Activated T-helper 17 cell treated with anti-CD3 and anti-CD28 coated beads, Interleukin-2, amount 50 U/mL, for 72 hours (primary cell): ENCODE data around the gene ARHGAP12. TPM values are rescaled to one million over a fixed set of nuclear protein-coding genes. Genes with fewer than 3 reads are reported as not detected.

Source experiments
- ATAC-seq: fragments of 150-1000 bp; cut with Tn5 transposase; replicated peaks from 2 replicates; pipeline ENCODE4 v1.10.0; 2021; ENCODE audit warnings: mild to moderate bottlenecking, moderate library complexity
- H3K27ac Mint-ChIP-seq: one replicate; pipeline ENCODE4 v1.8.0; 2022; ENCODE audit warnings: mixed read lengths
- H3K27me3 Mint-ChIP-seq: one replicate; pipeline ENCODE4 v1.8.0; 2022; ENCODE audit warnings: mixed read lengths
- H3K36me3 Mint-ChIP-seq: one replicate; pipeline ENCODE4 v1.8.0; 2022; ENCODE audit warnings: low read depth, mild to moderate bottlenecking, mixed read lengths
- H3K4me1 Mint-ChIP-seq: one replicate; pipeline ENCODE4 v1.8.0; 2022; ENCODE audit warnings: mixed read lengths
- H3K4me3 Mint-ChIP-seq: one replicate; pipeline ENCODE4 v1.8.0; 2022; ENCODE audit warnings: mild to moderate bottlenecking, mixed read lengths
- H3K9me3 Mint-ChIP-seq: one replicate; pipeline ENCODE4 v1.8.0; 2022; ENCODE audit warnings: mixed read lengths
- total RNA-seq, 2 donors: library from RNA; stranded (reverse); gene quantifications; one replicate each; pipeline ENCODE4 v1.2.3, GENCODE V29; 2022

The ARHGAP12 gene
- total RNA-seq, 2 donors from 2014 or later: 8.2 to 8.9 TPM

- peak; percentile 53 for ATAC-seq
- Mint-ChIP-seq H3K27ac (peak overlapping the region; percentile 96), H3K4me1 (peaks cover 5% of the 10 kb centered on the region), H3K27me3 (no peaks in the 10 kb centered on the region), H3K36me3 (peaks cover 6% of the 10 kb centered on the region), H3K9me3 (no peaks in the 10 kb centered on the region), H3K4me3 (peak overlapping the region; percentile 88)
Observed at GRCh38 chr10:31759124-31759798, 169.4 kb downstream of the ARHGAP12 start.

DNA sequence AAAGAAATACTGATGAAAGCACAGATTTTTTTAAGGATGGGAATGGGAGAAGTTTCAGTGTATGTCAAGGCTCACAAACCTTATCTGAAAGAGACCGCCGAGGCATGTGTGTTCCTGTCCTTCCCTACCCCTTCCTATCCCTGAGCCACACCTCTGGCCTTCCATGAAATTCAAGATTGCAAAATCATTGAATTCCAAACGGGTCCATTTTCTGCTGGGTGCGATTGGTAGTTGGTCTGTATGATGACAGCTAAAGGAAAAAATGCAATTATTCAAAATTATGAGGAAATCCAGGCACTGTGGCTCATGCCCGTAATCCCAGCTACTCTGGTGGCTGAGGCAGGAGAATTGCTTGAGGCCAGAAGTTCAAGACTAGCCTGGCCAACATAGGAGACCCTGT is 170.1 kb downstream of the ARHGAP12 start:
- ATAC-seq: no peak
- Mint-ChIP-seq H3K27me3 (no peaks in the 10 kb centered on the region), H3K4me1 (peaks cover 5% of the 10 kb centered on the region), H3K4me3 (peak overlapping the region; percentile 88), H3K36me3 (peaks cover 6% of the 10 kb centered on the region), H3K27ac (peak overlapping the region; percentile 96), H3K9me3 (no peaks in the 10 kb centered on the region)

DNA sequence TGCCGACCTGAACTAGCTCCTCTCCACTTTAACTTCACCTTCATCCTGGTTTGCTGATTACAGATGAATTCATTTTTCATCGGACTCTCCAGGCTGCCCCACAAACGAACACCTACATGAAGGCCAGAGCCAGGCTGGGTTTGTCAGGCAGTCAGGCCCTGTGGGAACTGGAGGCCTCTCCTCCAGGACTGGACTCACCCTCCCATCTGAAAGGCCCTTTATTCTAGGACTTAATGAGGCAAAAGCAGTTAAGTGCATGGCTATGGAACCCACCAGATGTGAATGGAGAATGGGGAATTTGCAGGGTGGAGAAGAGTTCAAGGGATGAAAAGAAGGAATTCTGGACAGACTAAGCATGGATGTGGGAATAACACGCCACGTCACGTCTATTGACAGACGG is 170.8 kb downstream of the ARHGAP12 start:
- Mint-ChIP-seq H3K27me3 (no peaks in the 10 kb centered on the region), H3K27ac (peak overlapping the region; percentile 11), H3K9me3 (no peaks in the 10 kb centered on the region), H3K4me1 (peaks cover 5% of the 10 kb centered on the region), H3K4me3 (no peak overlapping the region), H3K36me3 (peaks cover 6% of the 10 kb centered on the region)
- ATAC-seq: no peak

GRCh38 chr10:31757386-31757791 is 171.2 kb downstream of the ARHGAP12 start:
- Mint-ChIP-seq H3K27ac (peak overlapping the region; percentile 11), H3K4me3 (no peak overlapping the region), H3K4me1 (peaks cover 5% of the 10 kb centered on the region), H3K27me3 (no peaks in the 10 kb centered on the region), H3K9me3 (no peaks in the 10 kb centered on the region), H3K36me3 (peaks cover 6% of the 10 kb centered on the region)
- ATAC-seq: no peak

GRCh38 chr10:31756729-31757110 is 171.9 kb downstream of the ARHGAP12 start:
- H3K9me3 Mint-ChIP-seq: no peaks in the 10 kb centered on the region
- peak overlapping the region; percentile 67 for H3K27ac Mint-ChIP-seq
- H3K4me1 Mint-ChIP-seq: peaks cover 5% of the 10 kb centered on the region
- no peaks in the 10 kb centered on the region for H3K27me3 Mint-ChIP-seq
- peaks cover 6% of the 10 kb centered on the region for H3K36me3 Mint-ChIP-seq
- no peak for ATAC-seq
- H3K4me3 Mint-ChIP-seq: no peak overlapping the region

- peaks cover 5% of the 10 kb centered on the region for H3K4me1 Mint-ChIP-seq
- no peaks in the 10 kb centered on the region for H3K27me3 Mint-ChIP-seq
- H3K27ac Mint-ChIP-seq: peak overlapping the region; percentile 67
- no peak overlapping the region for H3K4me3 Mint-ChIP-seq
- no peak for ATAC-seq
- peaks cover 6% of the 10 kb centered on the region for H3K36me3 Mint-ChIP-seq
- no peaks in the 10 kb centered on the region for H3K9me3 Mint-ChIP-seq
Observed at GRCh38 chr10:31756101-31756728, 172.4 kb downstream of the ARHGAP12 start.

Other genes with a start within 250 kb of the ARHGAP12 start
- 10 to 100 TPM; 44.7 to 72.2 TPM for gene KIF5B, start 127.6 kb upstream of the ARHGAP12 start, total RNA-seq